Measurements from ENCODE around the gene ADGRF4.

Gene ADGRF4

DNA sequence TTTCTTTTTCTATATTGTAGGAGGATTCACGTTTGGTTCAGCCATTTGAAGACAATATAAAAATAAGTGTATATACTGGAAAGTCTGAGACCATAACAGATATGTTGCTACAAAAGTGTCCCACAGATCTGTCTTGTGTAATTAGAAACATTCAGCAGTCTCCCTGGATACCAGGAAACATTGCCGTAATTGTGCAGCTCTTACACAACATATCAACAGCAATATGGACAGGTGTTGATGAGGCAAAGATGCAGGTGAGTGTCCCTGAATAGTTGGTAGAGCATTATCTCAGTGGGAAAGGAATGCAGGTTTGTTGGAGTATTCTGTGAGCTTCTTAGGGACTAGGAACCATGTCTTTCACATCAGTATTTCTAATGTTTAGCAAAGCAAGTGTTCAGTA is 18.3 kb upstream of the ADGRF4 start:
- TF ChIP-seq, protein P1, sequence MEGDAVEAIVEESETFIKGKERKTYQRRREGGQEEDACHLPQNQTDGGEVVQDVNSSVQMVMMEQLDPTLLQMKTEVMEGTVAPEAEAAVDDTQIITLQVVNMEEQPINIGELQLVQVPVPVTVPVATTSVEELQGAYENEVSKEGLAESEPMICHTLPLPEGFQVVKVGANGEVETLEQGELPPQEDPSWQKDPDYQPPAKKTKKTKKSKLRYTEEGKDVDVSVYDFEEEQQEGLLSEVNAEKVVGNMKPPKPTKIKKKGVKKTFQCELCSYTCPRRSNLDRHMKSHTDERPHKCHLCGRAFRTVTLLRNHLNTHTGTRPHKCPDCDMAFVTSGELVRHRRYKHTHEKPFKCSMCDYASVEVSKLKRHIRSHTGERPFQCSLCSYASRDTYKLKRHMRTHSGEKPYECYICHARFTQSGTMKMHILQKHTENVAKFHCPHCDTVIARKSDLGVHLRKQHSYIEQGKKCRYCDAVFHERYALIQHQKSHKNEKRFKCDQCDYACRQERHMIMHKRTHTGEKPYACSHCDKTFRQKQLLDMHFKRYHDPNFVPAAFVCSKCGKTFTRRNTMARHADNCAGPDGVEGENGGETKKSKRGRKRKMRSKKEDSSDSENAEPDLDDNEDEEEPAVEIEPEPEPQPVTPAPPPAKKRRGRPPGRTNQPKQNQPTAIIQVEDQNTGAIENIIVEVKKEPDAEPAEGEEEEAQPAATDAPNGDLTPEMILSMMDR (IDR thresholded peaks at IDR 0.05; ENCODE audit: low read depth, low read length), result no peak
- no peak for DNase-seq (ENCODE audit: low read depth, low spot score)
- H3K4me3 ChIP-seq (ENCODE audit: low read depth, low read length), result no peak overlapping the region
- in situ Hi-C loops (cut with HindIII; ENCODE audit: low sequenced_read_pairs), result no loop called here

DNA sequence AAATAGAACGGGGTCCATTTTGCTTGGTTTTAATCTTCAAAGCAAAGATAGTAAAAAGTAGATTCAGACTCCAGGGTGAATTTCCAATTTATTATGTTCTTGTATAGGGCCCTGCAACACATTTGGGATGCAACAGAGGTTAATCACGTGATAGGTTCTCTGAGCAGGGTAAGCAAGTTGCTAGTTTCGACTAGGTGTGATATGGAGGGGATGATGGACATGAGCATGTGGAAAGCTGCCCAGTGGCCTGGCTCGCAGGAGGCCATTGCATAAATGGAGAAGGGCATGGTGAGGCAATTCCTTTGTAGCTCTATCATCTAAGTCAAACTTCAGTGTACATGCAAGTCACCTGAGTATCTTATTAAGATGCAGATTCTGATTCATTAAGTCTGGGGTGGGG is 17.7 kb upstream of the ADGRF4 start:
- in situ Hi-C loops (cut with HindIII; ENCODE audit: low sequenced_read_pairs), result no loop called here
- H3K4me3 ChIP-seq (ENCODE audit: low read depth, low read length), result no peak overlapping the region
- no peak for DNase-seq (ENCODE audit: low read depth, low spot score)
- TF ChIP-seq, protein P1 (IDR thresholded peaks at IDR 0.05; ENCODE audit: low read depth, low read length), result no peak

DNA sequence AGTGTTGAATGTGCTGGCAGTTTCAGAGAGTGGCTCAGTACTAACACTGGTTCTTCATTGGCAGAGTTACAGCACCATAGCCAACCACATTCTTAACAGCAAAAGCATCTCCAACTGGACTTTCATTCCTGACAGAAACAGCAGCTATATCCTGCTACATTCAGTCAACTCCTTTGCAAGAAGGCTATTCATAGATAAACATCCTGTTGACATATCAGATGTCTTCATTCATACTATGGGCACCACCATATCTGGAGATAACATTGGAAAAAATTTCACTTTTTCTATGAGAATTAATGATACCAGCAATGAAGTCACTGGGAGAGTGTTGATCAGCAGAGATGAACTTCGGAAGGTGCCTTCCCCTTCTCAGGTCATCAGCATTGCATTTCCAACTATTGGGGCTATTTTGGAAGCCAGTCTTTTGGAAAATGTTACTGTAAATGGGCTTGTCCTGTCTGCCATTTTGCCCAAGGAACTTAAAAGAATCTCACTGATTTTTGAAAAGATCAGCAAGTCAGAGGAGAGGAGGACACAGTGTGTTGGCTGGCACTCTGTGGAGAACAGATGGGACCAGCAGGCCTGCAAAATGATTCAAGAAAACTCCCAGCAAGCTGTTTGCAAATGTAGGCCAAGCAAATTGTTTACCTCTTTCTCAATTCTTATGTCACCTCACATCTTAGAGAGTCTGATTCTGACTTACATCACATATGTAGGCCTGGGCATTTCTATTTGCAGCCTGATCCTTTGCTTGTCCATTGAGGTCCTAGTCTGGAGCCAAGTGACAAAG is 17.0 kb upstream of the ADGRF4 start:
- no peak for DNase-seq (ENCODE audit: low read depth, low spot score)
- in situ Hi-C loops (cut with HindIII; ENCODE audit: low sequenced_read_pairs), result no loop called here
- TF ChIP-seq, protein P1 (IDR thresholded peaks at IDR 0.05; ENCODE audit: low read depth, low read length), result no peak
- H3K4me3 ChIP-seq (ENCODE audit: low read depth, low read length), result no peak overlapping the region

DNA sequence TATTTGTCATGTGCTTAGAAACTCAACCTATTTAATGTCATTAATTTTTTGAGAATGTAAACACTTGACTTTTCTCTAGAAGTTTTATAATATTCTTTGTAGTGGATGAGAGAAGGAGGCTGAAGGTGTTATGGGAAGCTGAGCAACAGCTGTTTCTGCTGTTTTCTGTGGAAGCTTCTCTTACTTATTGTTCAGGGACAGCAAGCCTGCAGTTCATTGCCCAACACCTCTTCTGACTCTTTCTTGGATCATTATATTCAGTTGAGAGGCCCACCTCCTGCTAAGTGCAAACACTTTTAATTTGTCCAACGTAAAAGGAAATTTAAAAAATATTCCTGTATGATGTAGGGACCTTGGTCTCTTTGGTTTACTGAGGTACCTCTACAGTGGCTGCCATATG is 12.0 kb upstream of the ADGRF4 start:
- in situ Hi-C loops (cut with HindIII; ENCODE audit: low sequenced_read_pairs), result no loop called here
- TF ChIP-seq, protein P1 (IDR thresholded peaks at IDR 0.05; ENCODE audit: low read depth, low read length), result no peak
- no peak for DNase-seq (ENCODE audit: low read depth, low spot score)
- H3K4me3 ChIP-seq (ENCODE audit: low read depth, low read length), result no peak overlapping the region

DNA sequence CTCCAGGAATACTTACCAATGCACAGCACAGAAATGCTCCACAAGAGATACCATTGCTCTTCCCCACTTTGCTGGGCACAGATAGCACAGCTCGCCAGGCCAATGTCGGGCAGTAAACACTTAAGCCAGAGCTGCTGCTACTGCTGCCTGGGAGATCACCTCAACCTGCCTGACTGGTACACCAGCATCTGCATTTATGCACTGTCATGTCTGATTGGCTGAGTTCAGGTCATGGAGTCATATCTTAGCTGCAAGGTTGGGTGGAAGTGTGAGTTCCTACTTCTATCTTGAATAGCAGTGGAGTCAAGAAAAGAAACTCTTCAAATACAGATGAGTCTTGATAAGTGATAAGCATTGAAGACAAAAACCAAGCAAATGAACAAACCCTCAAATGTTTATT is 10.9 kb upstream of the ADGRF4 start:
- TF ChIP-seq, protein P1 (IDR thresholded peaks at IDR 0.05; ENCODE audit: low read depth, low read length), result no peak
- no peak for DNase-seq (ENCODE audit: low read depth, low spot score)
- in situ Hi-C loops (cut with HindIII; ENCODE audit: low sequenced_read_pairs), result no loop called here
- no peak overlapping the region for H3K4me3 ChIP-seq (ENCODE audit: low read depth, low read length)

DNA sequence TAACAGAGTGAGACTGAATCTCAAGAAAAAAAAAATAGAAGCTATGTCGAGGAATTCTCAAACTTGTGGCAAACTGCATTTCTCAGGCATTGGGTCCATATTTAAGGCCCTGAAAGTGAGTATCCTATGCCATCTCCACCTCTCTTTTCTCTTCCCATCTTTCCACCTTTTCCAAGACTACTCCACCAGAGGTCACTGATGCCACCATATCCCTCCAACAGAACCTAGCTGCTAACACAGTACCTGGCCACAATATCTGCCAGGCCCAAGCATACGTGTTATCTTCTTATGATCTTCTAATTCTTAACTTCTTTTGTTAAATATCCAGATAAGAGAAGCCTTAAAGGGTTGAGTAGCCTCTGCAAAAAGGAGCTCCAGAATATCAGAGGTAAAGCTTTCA is 8.2 kb upstream of the ADGRF4 start:
- in situ Hi-C loops (cut with HindIII; ENCODE audit: low sequenced_read_pairs), result no loop called here
- H3K4me3 ChIP-seq (ENCODE audit: low read depth, low read length), result no peak overlapping the region
- TF ChIP-seq, protein P1 (IDR thresholded peaks at IDR 0.05; ENCODE audit: low read depth, low read length), result no peak
- DNase-seq (ENCODE audit: low read depth, low spot score), result no peak
